Neutrophil (primary cell): ENCODE measurements around the gene MIA2.

ENCODE experiments used
- H3K27ac ChIP-seq: fragments of 200-600 bp; sonication (generic); 2 replicates; pipeline ENCODE4 v1.5.1; 2016; ENCODE audit warnings: mild to moderate bottlenecking, moderate library complexity
- H3K27me3 ChIP-seq: fragments of 200-600 bp; sonication (generic); 2 replicates; pipeline ENCODE4 v1.6.0; 2016; ENCODE audit warnings: mild to moderate bottlenecking
- H3K36me3 ChIP-seq: fragments of 200-600 bp; sonication (generic); 2 replicates; pipeline ENCODE4 v1.5.1; 2017
- H3K4me1 ChIP-seq, 2 experiments: fragments of 200-600 bp in 1 of 2; sonication (generic) in 1 of 2; 1 replicate in 1 of 2; 2 replicates in 1 of 2; pipeline versions ENCODE4 v1.5.1 to v1.6.1; 2013 to 2016; ENCODE audit warnings: low read depth in 1 of 2, low read length in 1 of 2, mild to moderate bottlenecking in 1 of 2, moderate library complexity in 1 of 2; ENCODE audit not compliant: control insufficient read depth in 1 of 2, insufficient read depth in 1 of 2
- H3K4me3 ChIP-seq, 2 experiments: fragments of 200-600 bp in 1 of 2; sonication (generic) in 1 of 2; 1 replicate in 1 of 2; 2 replicates in 1 of 2; pipeline ENCODE4 v1.5.1; 2013 to 2016; ENCODE audit warnings: low read depth in 1 of 2, low read length in 1 of 2, mild to moderate bottlenecking in 1 of 2, moderate library complexity in 1 of 2
- H3K9me3 ChIP-seq: fragments of 200-600 bp; sonication (generic); 2 replicates; pipeline ENCODE4 v1.5.1; 2016
- TF ChIP-seq, protein P1 (sequence below): fragments of 200-600 bp; sonication (generic); IDR thresholded peaks from 2 replicates; pipeline ENCODE4 v1.5.1; 2016; ENCODE audit warnings: antibody characterized with exemption

The MIA2 gene

DNA sequence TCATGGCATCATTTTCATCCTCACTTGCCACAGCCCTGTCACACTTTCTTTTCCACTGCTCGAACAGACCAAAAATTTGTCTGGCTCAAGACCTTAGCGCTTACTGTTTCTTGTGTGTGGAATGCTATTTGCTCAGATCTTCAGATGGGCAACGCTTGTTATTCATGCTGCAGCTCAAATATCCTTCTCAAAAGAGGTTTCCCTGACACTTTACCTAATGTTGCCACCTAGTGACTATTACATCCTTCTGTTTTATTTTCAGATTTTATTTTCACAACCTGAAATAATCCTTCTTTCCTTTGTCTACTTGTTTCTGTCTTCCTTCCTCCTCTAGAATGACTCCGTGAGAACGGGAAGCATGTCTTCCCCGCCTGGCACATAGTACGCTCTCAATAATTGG, 192.9 kb downstream of the MIA2 start:
- peak overlapping the region in 1 of 2 experiments; percentile 6 for H3K4me3 ChIP-seq
- TF ChIP-seq, protein P1, sequence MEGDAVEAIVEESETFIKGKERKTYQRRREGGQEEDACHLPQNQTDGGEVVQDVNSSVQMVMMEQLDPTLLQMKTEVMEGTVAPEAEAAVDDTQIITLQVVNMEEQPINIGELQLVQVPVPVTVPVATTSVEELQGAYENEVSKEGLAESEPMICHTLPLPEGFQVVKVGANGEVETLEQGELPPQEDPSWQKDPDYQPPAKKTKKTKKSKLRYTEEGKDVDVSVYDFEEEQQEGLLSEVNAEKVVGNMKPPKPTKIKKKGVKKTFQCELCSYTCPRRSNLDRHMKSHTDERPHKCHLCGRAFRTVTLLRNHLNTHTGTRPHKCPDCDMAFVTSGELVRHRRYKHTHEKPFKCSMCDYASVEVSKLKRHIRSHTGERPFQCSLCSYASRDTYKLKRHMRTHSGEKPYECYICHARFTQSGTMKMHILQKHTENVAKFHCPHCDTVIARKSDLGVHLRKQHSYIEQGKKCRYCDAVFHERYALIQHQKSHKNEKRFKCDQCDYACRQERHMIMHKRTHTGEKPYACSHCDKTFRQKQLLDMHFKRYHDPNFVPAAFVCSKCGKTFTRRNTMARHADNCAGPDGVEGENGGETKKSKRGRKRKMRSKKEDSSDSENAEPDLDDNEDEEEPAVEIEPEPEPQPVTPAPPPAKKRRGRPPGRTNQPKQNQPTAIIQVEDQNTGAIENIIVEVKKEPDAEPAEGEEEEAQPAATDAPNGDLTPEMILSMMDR, result no peak
- H3K4me1 ChIP-seq, result peaks cover 43 to 53% of the 10 kb centered on the region in 2 experiments
- H3K36me3 ChIP-seq, result no peaks in the 10 kb centered on the region
- H3K27me3 ChIP-seq, result no peaks in the 10 kb centered on the region
- H3K27ac ChIP-seq, result peak overlapping the region; percentile 58
- no peaks in the 10 kb centered on the region for H3K9me3 ChIP-seq

DNA sequence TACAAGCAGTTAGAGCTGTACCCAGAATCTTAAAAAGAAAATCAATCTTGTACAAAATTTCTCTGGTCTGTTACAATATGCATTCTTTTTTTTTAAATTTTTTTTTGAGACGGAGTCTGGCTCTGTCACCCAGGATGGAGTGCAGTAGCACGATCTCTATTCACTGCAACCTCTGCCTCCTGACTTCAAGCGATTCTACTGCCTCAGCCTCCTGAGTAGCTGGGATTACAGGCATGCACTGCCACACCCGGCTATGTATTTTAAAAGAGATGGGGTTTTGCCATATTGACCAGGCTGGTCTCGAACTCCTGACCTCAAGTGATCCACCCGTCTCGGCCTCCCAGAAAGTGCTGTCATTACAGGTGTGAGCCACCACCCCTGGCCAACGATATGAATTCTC, 194.4 kb downstream of the MIA2 start:
- H3K9me3 ChIP-seq, result no peaks in the 10 kb centered on the region
- TF ChIP-seq, protein P1, result no peak
- H3K4me3 ChIP-seq, result no peak overlapping the region
- H3K4me1 ChIP-seq, result peaks cover 47 to 55% of the 10 kb centered on the region in 2 experiments
- no peak overlapping the region for H3K27ac ChIP-seq
- no peaks in the 10 kb centered on the region for H3K36me3 ChIP-seq
- no peaks in the 10 kb centered on the region for H3K27me3 ChIP-seq

DNA sequence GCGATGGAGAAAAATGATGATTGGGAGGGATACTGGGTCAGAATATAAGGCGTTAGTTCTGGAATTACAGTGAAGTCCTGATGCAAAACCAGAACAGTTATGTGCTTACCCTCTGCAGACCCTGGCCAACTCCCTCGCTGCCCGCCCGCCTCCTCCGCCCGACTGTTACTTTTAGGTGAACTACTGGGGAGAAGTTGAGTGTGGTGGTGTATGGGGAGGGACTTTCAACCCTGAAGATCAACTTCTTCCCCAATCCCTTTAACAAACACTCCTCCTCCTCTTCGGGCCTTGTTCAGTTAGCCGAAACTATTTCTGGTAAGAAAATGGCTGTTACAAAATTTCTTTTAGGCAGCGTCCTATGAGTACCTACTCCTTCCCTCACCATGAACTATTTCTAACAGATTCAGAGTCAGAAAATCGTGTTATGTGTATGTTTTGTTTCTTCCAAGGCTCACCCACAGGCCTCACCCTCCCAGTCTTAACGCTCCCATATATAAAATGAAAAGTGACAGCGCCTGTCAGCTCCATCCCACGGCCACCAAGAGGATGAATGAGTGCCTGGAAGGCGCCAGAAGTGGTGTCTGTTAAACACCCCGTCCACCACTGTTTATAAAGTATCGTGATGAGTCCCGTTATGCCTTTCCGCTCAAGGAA, 197.2 kb downstream of the MIA2 start:
- Histone ChIP-seq H3K4me1 (peaks cover 54 to 56% of the 10 kb centered on the region in 2 experiments), H3K27me3 (no peaks in the 10 kb centered on the region), H3K36me3 (no peaks in the 10 kb centered on the region), H3K4me3 (peak overlapping the region; percentile 82 to 87), H3K9me3 (no peaks in the 10 kb centered on the region), H3K27ac (peak overlapping the region; percentile 100)
- TF ChIP-seq, protein P1, result no peak

DNA sequence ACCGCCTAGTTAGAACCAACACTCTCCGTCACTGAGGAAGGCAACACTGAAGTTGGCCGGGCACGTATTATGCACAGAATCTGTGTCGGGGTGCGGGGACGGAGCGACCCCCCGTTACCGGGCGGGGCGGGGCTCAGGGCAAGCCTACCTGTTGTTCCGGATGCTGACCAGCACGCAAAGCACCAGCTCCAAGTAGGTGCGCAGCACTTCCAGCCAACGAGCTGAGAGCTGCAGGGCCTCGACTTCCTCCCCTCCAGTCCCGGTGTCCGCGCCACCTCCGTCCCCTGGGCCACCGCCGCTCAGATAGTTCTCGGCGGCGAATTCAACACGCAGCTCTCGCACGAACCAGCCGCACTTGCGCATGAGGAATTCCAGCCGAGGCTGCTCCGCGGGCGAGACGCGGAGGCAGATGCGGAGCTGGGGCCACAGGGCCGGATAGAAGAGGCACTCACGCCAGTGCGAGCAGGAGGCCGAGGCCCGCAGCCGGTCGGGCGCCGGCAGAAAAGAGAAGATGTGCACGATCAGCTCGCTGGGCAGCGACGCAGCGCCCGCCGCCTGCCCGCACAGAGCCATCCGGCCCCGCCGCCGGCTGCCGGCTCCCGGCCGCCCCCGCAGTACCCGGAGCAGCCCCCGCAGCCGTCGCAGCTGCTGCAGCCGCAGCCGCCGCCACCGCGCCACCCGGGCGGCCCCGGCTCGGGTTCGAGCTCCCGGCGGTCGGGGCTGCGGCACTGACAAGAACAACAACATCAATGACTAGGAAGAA, 197.9 kb downstream of the MIA2 start:
- H3K36me3 ChIP-seq, result no peaks in the 10 kb centered on the region
- no peaks in the 10 kb centered on the region for H3K9me3 ChIP-seq
- peaks cover 48 to 51% of the 10 kb centered on the region in 2 experiments for H3K4me1 ChIP-seq
- H3K4me3 ChIP-seq, result peak overlapping the region; percentile 82 to 87
- H3K27ac ChIP-seq, result peak overlapping the region; percentile 100
- no peaks in the 10 kb centered on the region for H3K27me3 ChIP-seq
- TF ChIP-seq, protein P1, result no peak

DNA sequence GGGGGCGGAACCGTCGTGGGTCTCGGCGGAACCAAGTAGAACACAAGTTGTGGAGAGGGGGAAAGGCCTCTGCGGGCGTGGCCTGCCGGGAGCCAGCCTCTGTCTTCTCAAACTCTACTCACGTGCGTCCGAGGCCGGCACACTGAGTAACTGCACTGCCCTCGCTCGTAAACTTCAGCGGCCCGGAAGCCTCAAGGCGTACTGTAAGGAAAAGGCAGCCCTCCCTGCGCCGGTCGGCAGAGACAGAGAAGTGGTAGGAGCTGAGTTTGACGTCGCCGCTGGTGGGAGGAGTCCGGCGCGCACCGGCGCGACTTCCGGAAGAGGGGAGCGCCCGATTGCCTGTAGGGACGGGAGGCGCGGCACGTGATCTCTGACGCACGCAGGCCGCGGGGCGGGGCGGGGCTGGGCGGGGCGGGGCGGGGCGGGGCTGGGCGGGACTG, 198.5 kb downstream of the MIA2 start, which contains the start of gene FBXO33:
TSS of gene FBXO33 (minus strand) at position 255 of the 440 bp plus-strand sequence. CDS start 271 bp downstream, outside the sequence.
- no peaks in the 10 kb centered on the region for H3K9me3 ChIP-seq
- no peaks in the 10 kb centered on the region for H3K27me3 ChIP-seq
- H3K4me1 ChIP-seq, result peaks cover 42 to 45% of the 10 kb centered on the region in 2 experiments
- H3K27ac ChIP-seq, result peak within 1 kb of the TSS; percentile 100
- H3K36me3 ChIP-seq, result no peaks in the 10 kb centered on the region
- H3K4me3 ChIP-seq, result peak within 1 kb of the TSS; percentile 82 to 87
- TF ChIP-seq, protein P1, result peak; percentile 31
